Measurements from ENCODE around the gene COMP. TPM values are rescaled to one million over a fixed set of nuclear protein-coding genes. Genes with fewer than 3 reads are reported as not detected.

COMP gene
- total RNA-seq, 2 experiments from 2014 or later = not detected

DNA sequence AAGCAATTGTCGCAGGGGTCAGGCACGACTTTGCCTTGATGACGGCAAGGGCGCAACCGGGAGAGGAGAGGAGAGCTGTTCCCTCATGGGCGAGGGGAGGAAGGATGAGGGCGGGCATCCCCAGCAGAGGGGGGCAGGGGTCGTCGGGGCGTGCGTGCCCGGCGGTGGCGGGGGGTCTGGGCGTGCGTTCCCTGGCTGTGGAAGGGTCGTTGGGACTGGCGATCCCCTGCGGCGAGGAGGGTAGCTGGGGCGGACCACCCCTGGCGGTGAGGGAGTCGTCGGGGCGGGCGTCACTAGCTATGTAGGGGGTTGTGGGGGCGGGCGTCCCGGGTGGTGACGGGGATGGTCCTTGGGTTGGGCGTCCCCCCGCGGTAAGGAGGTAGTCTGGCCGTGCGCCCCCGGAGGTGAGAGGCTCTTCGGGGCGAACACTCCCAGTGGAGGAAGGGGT, 1.7 kb downstream of the COMP start:
- ChIA-PET POLR2A (no interaction called here), CTCF (interaction anchor here (1.1 kb wide), 1 partner anchor 57 kb away, joined by 3 read pairs; no protein-coding TSS in a partner anchor)

DNA sequence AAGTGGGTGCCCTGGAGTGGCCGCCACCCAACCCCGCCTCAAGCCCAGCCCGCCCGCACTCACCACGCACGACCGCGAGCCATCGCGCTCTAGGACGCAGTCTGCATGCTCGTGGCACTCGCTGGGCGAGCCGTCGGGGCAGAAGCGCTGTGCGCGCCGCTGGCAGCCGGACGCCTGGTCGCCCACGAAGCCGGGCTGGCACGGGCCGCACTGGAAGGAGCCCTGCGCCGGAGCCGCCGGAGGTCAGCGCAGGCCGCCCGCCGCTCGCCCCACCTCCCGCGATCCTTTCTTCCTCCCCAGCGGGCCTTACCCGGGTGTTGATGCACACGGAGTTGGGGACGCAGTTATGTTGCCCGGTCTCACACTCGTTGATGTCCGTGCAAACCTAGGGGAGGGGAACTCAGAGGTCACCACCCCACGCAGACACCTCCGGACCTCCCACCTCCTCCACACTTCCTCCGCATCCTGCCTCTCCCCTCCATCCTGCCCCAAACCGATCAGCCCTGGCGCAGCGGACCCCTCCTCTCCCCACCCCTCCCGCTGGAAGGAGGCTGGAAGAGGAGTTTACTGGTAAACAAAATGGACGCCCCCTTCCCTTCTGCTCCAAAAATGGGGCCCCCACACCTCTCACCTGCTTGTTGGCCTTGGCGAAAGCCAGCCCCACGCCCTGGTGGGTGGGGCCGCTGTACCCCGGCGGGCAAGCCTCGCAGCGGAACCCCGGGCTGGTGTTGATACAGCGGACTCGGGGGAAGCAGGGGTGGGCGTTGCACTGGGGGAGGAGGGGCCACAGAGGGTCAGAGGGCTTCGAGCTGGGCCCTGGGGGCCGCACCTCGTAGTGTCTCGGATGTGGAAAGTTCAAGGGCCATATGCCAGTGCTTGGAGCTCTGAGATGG, 2.3 kb downstream of the COMP start:
- POLR2A ChIA-PET = no interaction called here
- CTCF ChIA-PET = interaction anchor here (1.1 kb wide), 1 partner anchor 58 kb away, joined by 3 read pairs; no protein-coding TSS in a partner anchor

DNA sequence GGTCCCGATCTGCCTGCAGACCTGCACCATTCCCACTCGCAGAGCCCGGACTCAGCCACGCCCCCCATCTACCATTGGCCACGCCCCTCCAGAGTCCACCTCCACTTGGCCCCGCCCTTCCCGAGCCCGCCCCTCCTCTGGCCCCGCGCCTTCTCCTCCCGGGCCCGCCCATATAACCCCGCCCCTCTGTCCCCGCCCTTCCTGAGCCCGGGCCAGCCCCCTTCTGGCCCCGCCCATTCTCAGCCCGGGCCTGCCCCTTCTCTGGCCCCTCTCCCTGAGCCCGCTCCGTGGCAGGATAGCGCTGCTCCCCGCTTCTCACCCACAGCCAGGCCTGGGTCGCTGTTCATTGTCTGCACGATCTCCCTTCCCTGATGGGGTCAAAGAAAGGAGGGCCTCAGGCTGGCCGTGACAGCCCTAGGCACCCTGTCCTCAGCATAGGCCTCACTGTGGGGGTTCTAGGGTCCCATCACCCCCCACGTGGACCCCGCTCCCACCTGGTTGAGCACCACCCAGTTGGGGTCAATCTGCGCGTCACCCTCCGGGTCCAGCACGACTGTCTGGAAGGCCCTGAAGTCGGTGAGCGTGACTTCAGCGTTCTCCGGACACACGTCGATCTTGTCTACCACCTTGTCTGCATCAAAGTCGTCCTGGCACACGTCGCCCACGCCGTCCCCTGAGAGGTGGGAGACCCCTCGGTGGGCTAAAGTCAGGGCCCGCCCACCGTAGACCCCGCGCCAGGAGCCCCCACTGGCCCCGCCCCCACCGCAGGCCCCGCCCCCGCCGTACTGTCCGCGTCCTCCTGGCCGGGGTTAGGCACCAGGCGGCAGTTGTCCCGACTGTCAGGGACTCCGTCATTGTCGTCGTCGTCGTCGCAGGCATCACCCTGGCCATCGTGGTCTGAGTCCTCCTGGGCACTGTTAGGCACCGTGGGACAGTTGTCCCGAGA, 5.7 kb downstream of the COMP start:
- ChIA-PET POLR2A (no interaction called here), CTCF (no interaction called here)

DNA sequence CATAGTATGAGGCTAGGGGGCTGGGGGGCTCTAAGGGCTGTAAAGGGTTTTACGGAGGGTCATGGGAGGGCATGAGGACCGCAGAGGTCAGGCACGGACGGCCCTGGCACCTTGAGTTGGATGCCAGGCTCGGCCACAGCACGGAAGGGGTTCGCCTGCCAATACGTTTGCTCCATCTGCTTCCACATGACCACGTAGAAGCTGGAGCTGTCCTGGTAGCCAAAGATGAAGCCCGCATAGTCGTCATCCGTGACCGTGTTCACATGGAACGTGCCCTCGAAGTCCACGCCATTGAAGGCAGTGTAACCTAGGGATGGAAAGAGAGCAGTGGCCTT, 6.4 kb downstream of the COMP start:
- CTCF ChIA-PET = no interaction called here
- POLR2A ChIA-PET = no interaction called here

DNA sequence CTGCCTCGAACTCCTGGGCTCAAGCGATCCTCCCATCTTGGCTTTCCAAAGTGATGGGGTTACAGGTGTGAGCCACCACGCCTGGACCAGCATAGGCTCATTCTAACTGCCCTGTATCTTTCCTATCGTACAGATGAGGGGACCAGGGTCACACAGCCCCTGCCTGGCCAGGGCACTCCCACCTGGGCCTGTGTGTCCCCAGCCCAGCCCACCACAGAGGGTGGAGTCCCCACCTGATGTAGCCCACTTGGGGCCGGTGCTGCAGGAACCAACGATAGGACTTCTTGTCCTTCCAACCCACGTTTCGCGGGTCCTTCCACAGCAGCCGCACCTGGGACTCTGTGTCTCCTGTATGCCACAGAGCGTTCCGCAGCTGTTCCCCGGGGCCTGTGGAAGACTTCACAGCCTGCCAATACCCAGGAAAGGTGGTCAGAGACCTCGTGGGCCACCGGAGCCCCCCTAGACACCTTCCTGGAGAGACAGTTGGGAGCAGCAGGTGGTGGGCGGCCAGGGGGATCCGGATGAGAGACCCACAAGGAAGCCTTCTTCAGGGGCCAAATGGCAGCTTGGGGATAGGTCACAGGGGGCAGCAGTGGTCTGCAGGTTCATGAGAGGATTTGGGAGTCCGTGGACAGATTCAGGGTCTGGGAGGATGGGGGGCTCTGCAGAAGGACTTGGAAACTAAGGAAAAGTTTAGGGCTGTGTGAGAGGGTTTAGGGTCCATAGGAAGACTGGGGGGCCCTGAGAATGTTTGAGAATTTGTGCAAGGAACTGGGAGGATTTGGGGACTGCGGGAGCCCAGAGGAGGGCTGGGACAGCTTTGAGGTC, 6.9 kb downstream of the COMP start:
- CTCF ChIA-PET = no interaction called here

DNA sequence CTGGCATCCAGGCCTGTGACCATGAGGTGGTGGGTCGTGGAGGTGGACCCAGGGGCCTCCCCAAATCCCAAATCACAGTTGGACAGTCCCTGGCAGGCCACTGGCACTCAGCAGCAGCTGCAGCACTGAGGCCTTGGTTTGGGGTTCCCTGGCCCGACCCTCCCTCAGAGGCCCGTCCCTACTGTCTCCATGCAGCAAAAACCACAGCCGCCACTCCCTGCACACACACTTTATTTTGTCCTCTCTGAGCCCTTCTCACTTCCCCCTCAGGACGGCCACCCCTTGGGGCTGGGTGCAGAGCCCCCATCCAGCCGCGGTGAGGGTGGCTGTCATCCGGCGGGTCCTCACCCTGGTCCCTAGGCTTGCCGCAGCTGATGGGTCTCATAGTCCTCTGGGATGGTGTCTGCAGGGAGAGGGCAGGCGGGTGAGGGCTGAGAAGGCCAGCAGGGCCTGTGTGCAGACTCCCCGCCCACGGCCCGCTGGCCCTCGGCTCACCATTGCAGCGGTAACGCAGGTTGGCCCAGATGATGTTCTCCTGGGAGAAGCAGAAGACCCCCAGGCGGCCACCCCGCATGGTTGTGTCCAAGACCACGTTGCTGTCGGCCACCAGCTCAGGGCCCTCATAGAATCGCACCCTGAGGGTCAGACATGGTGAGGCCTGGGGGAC, 8.4 kb downstream of the COMP start:
- CTCF ChIA-PET = no interaction called here
- POLR2A ChIA-PET = interaction anchor here (0.5 kb wide), 1 partner anchor 13 kb away, joined by 5 read pairs; no protein-coding TSS in a partner anchor

More for the DNA sequence above, 6.9 kb downstream of the COMP start:
- POLR2A ChIA-PET = no interaction called here

DNA sequence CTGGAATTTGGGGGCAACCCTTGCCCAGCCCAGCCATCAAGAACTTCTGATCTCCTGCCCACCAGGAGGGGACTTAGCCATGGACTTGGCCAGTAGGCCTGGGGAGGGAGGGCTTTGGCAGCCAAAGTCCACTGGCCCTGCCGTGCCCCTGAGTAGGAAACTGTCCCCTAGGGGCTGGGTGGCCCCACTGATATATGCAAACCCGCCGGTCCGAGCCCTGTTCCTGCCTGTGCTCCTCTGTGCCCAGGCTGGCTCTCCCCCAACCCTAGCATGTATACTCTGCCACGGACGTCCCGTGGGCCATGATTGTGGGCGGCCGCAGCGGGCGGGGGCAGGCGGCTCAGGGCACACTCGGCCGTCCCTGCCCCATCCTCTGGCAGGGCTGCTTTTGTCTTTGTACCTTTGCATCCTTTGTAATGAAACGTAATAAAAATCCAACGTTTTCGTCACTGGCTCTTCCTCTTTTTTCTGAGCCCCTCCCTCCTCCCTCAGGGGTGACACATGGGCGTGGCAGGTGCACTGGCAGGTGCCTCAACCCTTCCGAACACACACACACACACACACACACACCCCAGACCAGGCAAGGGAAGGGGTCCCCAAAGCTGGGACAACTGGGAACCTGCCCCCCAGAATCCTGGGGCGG, 9.1 kb downstream of the COMP start:
- ChIA-PET CTCF (no interaction called here), POLR2A (interaction anchor here (0.5 kb wide), 1 partner anchor 14 kb away, joined by 5 read pairs; no protein-coding TSS in a partner anchor)

DNA sequence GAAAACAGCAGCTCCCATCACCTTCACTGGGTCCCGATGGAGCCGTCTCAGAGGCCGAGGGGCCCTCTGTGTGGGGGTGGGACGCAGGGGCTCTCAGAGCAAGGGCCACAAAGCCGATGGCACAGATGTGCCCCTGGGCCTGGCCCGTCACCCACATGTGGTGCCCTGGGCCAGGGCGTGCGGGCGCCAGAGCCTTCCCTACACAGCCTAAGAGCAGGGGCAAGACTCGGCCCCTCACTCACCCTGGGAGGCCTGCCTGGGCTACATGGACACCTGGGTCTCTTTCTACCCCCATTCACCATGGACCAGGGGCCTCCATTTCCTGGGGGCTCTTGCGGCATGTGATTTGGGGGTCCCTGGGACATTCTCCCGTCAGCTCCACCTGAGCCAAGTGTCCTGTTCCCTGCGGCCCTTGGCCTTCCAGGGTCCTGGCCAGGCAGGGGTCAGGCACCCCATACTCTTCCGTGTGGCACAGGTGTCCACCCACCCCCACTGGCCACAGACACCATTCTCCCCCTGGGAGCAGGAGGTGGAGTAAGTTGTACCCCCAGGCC, 10.0 kb downstream of the COMP start:
- CTCF ChIA-PET = interaction anchor here (0.6 kb wide), 1 partner anchor 338 kb away, joined by 3 read pairs; no protein-coding TSS in a partner anchor
- POLR2A ChIA-PET = no interaction called here

DNA sequence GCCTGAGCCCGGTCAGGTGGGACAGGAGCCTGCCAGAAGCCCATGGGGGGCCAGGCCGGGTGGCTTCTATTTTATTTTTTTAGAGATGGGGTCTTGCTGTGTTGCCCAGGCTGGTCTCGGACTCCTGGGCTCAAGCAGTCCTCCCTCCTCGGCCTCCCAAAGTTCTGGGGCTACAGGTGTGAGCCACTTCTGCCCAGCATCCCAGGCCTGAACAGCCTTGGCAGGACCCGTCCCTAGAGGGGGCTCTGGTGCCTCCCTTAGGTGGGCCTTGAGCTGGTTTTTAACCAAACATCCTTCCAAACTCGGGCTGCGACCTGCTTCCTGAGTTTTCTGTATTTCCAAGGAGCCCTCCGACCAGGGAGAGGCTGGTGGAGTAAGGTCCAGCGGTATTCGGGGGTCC, 10.5 kb downstream of the COMP start:
- ChIA-PET POLR2A (interaction anchor here (0.6 kb wide), 1 partner anchor 87 kb away, joined by 3 read pairs; no protein-coding TSS in a partner anchor), CTCF (interaction anchor here (0.6 kb wide), 1 partner anchor 339 kb away, joined by 3 read pairs; no protein-coding TSS in a partner anchor)

DNA sequence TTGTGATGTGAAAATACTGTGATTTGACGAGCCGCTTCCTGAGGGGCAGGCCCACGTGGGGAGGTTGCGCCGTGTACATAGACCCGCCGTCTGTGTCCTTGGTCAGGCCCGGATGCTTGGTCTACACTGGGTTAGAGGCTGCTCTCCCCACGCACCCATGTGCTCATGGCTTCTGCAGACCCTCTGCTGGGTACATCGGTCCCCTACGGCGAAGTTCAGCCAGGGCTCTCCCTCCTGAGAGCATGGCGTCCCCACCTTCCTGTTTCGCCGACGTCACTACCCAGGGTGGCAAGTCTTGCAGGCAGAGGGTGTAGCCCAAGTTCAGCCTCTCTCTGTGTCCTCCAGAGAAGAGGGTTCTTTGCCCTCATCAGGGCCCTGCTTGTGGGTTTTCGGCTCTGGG, 11.0 kb downstream of the COMP start:
- POLR2A ChIA-PET = interaction anchor here (0.6 kb wide), 1 partner anchor 87 kb away, joined by 3 read pairs; no protein-coding TSS in a partner anchor
- CTCF ChIA-PET = no interaction called here

DNA sequence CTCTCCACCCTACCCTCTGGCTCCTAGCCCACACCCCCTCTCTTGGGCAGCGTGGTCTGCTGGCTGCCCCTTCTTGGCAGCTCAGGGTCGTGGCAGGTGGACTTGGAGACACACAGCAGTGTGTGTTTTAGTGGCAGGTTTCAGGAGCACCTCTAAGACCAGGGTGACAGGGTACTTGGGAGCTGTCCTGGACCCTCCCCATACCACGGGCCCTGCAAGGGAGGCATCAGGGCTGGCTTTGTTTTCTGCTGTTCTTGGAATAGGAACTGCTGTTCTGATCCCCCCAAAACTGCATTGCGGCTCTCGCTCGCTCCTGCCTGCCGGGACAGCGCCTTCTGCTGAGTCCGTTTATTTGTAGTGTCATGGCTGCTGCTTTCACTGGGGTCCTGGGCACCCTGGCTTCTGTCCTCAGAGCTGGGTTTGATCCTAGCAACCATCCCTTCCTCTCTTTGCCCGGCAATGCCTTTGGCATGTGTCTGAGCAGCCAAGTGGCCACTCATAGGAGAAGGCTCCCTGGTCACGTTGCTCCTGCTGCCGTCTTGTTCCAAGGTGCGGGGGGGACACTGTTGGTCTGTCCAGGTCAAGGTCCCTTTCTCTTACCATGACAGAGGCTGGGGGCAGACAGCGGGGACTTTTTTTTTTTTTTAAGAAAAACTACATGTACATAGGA, 12.1 kb downstream of the COMP start:
- CTCF ChIA-PET = interaction anchor here (1.0 kb wide), 1 partner anchor 116 kb away, joined by 3 read pairs; no protein-coding TSS in a partner anchor
- POLR2A ChIA-PET = no interaction called here

DNA sequence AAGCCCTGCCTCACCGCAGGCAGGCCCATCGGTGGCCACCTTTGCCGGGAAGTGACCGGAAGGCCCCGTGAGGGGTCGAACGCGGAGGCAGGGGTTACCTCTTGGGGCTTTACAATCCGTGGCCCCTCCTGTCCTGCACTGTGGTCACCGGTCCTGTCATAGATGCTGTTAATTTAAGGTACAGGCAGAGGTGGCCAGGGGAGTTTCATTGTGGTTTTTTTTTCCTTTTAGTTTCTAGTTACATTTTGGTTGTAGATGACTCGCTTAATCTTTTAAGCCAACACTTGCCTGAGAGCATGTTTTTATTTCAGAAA, 13.1 kb downstream of the COMP start:
- ChIA-PET POLR2A (no interaction called here), CTCF (interaction anchor here (1.0 kb wide), 1 partner anchor 117 kb away, joined by 3 read pairs; no protein-coding TSS in a partner anchor)

DNA sequence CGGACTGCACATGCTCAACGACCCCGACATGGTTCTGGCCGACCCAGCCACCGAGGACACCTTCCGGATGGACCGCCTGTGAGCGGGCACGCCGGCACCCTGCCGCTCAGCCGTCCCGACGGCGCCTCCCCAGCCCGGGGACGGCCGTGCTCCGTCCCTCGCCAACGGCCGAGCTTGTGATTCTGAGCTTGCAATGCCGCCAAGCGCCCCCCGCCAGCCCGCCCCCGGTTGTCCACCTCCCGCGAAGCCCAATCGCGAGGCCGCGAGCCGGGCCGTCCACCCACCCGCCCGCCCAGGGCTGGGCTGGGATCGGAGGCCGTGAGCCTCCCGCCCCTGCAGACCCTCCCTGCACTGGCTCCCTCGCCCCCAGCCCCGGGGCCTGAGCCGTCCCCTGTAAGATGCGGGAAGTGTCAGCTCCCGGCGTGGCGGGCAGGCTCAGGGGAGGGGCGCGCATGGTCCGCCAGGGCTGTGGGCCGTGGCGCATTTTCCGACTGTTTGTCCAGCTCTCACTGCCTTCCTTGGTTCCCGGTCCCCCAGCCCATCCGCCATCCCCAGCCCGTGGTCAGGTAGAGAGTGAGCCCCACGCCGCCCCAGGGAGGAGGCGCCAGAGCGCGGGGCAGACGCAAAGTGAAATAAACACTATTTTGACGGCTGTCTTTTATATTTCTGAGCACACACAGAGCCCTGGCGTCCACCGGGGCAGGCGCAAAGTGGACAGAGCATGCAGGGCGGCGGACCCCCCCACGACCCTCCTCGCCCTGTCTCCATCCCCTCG, 13.6 kb downstream of the COMP start:
- ChIA-PET POLR2A (no interaction called here), CTCF (interaction anchor here (1.0 kb wide), 1 partner anchor 117 kb away, joined by 3 read pairs; no protein-coding TSS in a partner anchor)

DNA sequence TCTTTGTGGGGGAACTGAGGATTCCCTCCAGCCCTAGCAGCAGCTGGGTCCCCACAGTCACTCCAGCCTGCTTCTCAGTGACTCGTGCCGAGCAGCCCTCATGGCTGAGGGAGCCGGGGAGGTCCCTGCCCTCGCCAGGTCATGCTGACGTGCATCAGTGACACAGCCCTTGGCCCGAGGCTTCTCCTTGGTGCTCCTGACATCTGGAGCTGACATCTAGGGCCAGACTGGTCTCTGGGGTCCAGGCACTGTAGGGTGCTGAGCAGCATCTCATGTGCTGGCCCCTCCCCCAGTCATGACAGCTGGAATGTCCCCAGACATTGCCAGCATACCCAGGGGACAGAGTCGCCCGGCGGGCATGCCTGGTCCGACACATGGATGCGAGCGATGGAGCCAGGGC, 14.4 kb downstream of the COMP start:
- CTCF ChIA-PET = no interaction called here
- POLR2A ChIA-PET = no interaction called here

DNA sequence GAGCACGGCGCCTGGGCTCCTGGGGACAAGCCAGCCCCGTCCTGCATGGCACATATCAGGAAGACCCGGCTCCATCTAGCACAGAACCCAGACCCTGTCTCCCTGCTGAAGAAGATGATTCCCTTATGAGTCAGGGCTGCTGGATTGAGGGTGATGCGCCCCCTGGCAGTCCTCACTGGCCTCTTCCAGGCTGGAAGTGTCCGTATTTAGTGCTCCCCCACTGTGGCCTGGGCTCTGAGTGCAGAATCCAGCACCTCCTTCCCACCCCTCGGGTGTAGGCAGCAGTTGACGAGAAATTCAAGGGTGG, 14.9 kb downstream of the COMP start:
- POLR2A ChIA-PET = no interaction called here
- CTCF ChIA-PET = no interaction called here

DNA sequence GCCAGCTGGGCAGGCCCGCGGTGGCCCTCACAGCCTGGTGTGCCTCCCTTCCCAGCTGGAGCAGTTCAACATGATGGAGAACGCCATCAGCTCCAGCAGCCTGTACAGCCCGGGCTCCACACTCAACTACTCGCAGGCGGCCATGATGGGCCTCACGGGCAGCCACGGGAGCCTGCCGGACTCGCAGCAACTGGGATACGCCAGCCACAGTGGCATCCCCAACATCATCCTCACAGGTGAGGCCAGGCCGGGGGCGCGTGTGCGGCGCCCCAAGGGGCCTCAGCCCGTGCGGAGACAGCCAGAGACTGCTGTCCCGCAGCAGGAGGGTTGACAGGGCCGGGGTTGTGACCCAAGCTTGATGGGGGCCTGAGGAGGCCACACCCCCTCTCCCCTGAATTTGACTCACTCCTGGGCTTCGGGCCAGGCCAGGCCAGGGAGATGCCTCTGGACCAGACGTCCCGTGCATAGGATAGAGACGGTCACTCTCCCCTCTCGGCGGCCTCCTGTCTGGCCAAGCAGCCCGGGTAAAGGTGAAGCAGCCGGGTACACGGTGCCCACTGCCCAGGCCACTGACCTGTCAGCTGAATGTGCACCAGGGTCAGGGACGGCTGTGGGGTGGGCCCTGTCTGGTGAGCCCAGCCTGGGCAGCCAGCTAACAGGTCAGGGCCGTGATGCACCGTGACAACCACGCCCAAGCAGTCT, 15.4 kb downstream of the COMP start:
- ChIA-PET CTCF (no interaction called here), POLR2A (no interaction called here)

Data from activated CD8-positive, alpha-beta memory T cell treated with anti-CD3 and anti-CD28 coated beads for 36 hours (primary cell).